Lung (tissue), 12 donors: ENCODE data around the gene PCSK7. TPM values are rescaled to one million over a fixed set of nuclear protein-coding genes. Genes with fewer than 3 reads are reported as not detected.
"Not testable (repeated sequence)": the region's sequence is repeated elsewhere in the genome, so short reads cannot be mapped to it uniquely, and the experiment has no call there.

Experiments used
- ATAC-seq: fragments of 200-7000 bp; cut with Tn5 transposase; one replicate; pipeline ENCODE4 v1.9.1; 2020; ENCODE audit warnings: moderate number of reproducible peaks; ENCODE audit not compliant: insufficient read depth, low FRiP score
- DNase-seq, 3 donors: peaks; one replicate each; pipeline ENCODE4 v3.0.0-alpha.2; 2013 to 2017
- H3K27ac ChIP-seq, 2 donors: one replicate each; pipeline ENCODE4 v1.5.1; 2013; ENCODE audit warnings: mild to moderate bottlenecking in 2 of 2, moderate library complexity in 2 of 2, control low read depth in 1 of 2, inconsistent platforms in 1 of 2, low read depth in 1 of 2, low read length in 1 of 2
- H3K27me3 ChIP-seq, 3 donors: one replicate each; pipeline ENCODE4 v1.5.1; 2013; ENCODE audit warnings: low read length in 2 of 3; ENCODE audit not compliant: control insufficient read depth in 3 of 3, insufficient read depth in 3 of 3
- H3K36me3 ChIP-seq, 4 donors: one replicate each; pipeline ENCODE4 v1.5.1; 2013; ENCODE audit warnings: low read length in 4 of 4, mild to moderate bottlenecking in 1 of 4, moderate library complexity in 1 of 4; ENCODE audit not compliant: control insufficient read depth in 4 of 4, insufficient read depth in 4 of 4
- H3K4me1 ChIP-seq, 5 donors: one replicate each; pipeline ENCODE4 v1.5.1; 2013; ENCODE audit warnings: low read length in 5 of 5, mild to moderate bottlenecking in 2 of 5, moderate library complexity in 1 of 5; ENCODE audit not compliant: control insufficient read depth in 5 of 5, insufficient read depth in 5 of 5
- H3K4me3 ChIP-seq: one replicate; pipeline ENCODE4 v1.5.1; 2013; ENCODE audit warnings: mild to moderate bottlenecking, control low read depth, moderate library complexity
- H3K9ac ChIP-seq, 2 donors: one replicate each; pipeline ENCODE4 v1.5.1; 2013; ENCODE audit warnings: low read length in 2 of 2, control low read depth in 1 of 2; ENCODE audit not compliant: insufficient read depth in 1 of 2
- H3K9me3 ChIP-seq, 4 donors: one replicate each; pipeline ENCODE4 v1.5.1; 2013; ENCODE audit warnings: low read length in 3 of 4, mild to moderate bottlenecking in 1 of 4, moderate library complexity in 1 of 4; ENCODE audit not compliant: control insufficient read depth in 4 of 4, insufficient read depth in 3 of 4
- whole genome bisulfite sequencing, 2 donors: extraction: QIAGEN DNeasy Blood & Tissue Kit; methylation state at CpG; one replicate each; pipeline ENCODE4 v1.1.7; 2013; 5-methylcytosine and 5-hydroxymethylcytosine counted together
- polyA plus RNA-seq, 2 donors: library from polyadenylated mRNA; stranded (reverse); fragments of 200-250 nt; gene quantifications; one replicate each; pipeline ENCODE4 v1.2.1, GENCODE V29; 2013
- total RNA-seq, 2 donors: library from RNA; depleted of rRNA in 1 of 2; stranded (reverse); fragments of >200 nt in 1 of 2; gene quantifications; one replicate each; pipeline ENCODE4 v1.2.1, GENCODE V29; 2014 to 2021
- TF ChIP-seq, protein P1 (sequence below): IDR thresholded peaks from 2 replicates; pipeline ENCODE4 v1.5.1; 2012; ENCODE audit warnings: mild to moderate bottlenecking; ENCODE audit errors: control extremely low read depth, extremely low read depth
- donor health status: control.
- donor health status: control.
- donor health status: Bipolar disorder and iron deficiency.
- donor health status: healthy.
- donor health status: DM: yes; HTN: yes; CAD: no.

Gene PCSK7
- total and polyA plus RNA-seq, 4 donors = 29.2 to 82.5 (median 32.9) TPM

GRCh38 chr11:117278347-117278746, 46.5 kb upstream of the PCSK7 start:
- TF ChIP-seq, protein P1, sequence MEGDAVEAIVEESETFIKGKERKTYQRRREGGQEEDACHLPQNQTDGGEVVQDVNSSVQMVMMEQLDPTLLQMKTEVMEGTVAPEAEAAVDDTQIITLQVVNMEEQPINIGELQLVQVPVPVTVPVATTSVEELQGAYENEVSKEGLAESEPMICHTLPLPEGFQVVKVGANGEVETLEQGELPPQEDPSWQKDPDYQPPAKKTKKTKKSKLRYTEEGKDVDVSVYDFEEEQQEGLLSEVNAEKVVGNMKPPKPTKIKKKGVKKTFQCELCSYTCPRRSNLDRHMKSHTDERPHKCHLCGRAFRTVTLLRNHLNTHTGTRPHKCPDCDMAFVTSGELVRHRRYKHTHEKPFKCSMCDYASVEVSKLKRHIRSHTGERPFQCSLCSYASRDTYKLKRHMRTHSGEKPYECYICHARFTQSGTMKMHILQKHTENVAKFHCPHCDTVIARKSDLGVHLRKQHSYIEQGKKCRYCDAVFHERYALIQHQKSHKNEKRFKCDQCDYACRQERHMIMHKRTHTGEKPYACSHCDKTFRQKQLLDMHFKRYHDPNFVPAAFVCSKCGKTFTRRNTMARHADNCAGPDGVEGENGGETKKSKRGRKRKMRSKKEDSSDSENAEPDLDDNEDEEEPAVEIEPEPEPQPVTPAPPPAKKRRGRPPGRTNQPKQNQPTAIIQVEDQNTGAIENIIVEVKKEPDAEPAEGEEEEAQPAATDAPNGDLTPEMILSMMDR = no peak
- no peak for DNase-seq
- 93 to 95% methylated on average over 2 of the region's 2 CpGs for WGBS, 2 donors

DNA sequence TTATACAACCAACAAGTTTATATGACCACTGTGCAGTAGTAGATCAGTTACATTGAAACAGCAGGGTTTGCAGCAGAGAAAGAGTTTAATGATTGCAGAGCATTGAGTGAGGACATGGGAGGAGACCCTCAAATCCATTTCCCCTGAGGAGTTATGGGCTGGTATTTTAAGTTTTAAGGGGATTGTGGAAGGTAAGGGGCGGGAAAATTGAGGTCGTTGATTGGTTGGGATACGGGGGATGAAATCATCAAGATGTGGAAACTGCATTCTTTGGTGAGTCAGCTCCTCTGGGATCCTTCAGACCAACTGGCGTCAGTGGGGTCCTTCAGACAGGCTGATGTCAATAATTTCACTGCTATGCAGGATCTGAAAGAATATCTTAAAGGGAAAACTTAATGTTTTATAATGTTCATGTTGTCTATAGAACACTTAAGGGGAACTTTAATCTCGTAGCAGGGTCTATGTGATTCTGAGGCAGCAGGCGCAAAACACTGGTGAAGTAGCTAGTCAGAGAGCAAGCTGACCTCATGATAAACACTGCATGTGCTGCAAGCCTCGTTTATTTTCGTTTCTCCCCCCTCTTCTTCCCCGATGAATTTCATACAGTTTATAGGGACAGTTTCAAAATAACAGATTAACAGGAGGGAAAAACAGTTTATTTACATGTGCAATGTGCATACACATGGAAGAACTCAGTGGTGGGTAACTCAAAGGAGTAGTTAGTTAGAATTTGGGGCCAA, 41.8 kb upstream of the PCSK7 start:
- H3K9me3 ChIP-seq = no peaks in the 10 kb centered on the region
- DNase-seq = peak in 1 of 3 donors; percentile 10
- ATAC-seq = no peak
- H3K27me3 ChIP-seq = no peaks in the 10 kb centered on the region
- TF ChIP-seq, protein P1 = no peak
- no peak overlapping the region for H3K4me3 ChIP-seq
- no peaks in the 10 kb centered on the region for H3K4me1 ChIP-seq
- H3K27ac ChIP-seq = no peak overlapping the region
- WGBS, 2 donors = 79 to 90% methylated on average over 9 of the region's 9 CpGs
- no peak overlapping the region for H3K9ac ChIP-seq
- peaks cover 2 to 8% (median 3%) of the 10 kb centered on the region in 4 donors for H3K36me3 ChIP-seq

More at GRCh38 chr11:117278347-117278746, 46.5 kb upstream of the PCSK7 start:
- Histone ChIP-seq H3K9me3 (no peaks in the 10 kb centered on the region), H3K36me3 (peaks cover 13 to 24% (median 18%) of the 10 kb centered on the region in 4 donors), H3K4me3 (no peak overlapping the region), H3K27ac (no peak overlapping the region), H3K4me1 (peaks cover 0 to 2% (median 0%) of the 10 kb centered on the region in 5 donors), H3K27me3 (no peaks in the 10 kb centered on the region), H3K9ac (no peak overlapping the region)
- ATAC-seq = no peak

DNA sequence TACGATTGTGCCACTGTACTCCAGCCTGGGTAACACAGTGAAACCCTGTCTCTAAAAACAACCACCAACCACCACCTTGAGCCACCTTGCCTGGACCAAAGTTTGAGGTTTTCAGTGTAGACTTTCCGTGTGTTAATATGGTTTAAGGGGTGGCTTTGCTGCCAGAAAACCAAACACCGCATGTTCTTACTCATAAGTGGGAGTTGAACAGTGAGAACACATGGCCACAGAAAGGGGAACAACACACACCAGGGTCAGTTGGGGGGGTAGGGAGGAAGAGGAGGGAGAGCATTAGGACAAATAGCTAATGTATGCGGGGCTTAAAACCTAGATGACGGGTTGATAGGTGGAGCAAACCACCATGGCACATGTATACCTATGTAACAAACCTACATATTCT, 40.3 kb upstream of the PCSK7 start:
- not testable (repeated sequence) for H3K27ac ChIP-seq, H3K9me3 ChIP-seq, H3K27me3 ChIP-seq, DNase-seq, H3K9ac ChIP-seq, ATAC-seq, H3K4me1 ChIP-seq, H3K36me3 ChIP-seq, H3K4me3 ChIP-seq
- WGBS, 2 donors = 96 to 97% methylated on average over 5 of the region's 5 CpGs

DNA sequence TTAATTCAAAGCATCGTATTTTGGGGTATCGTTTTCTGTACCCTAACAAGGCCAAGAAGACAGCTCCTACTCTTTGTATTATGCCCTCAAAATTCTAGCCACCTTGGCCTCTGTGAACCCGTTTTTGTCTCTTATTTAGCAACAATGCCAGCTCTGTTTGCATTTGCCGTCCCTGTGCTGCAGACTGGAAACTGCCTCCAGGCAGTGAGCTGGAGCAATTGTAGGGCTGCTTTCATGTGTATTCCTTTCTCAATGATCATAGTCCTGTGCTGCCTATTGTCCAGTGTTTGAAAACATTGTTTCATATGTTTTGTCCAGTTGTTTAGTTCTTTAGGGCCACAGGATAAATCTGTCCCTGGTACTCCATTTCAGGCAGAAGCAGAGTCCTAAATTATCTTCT, 39.3 kb upstream of the PCSK7 start:
- H3K4me1 ChIP-seq = no peaks in the 10 kb centered on the region
- TF ChIP-seq, protein P1 = no peak
- H3K36me3 ChIP-seq = peaks cover 2 to 12% (median 7%) of the 10 kb centered on the region in 4 donors
- H3K4me3 ChIP-seq = no peak overlapping the region
- no peak overlapping the region for H3K27ac ChIP-seq
- ATAC-seq (no peak), DNase-seq (no peak)
- WGBS, 2 donors = 96 to 97% methylated on average over 4 of the region's 4 CpGs
- H3K9me3 ChIP-seq = no peaks in the 10 kb centered on the region
- no peak overlapping the region for H3K9ac ChIP-seq
- H3K27me3 ChIP-seq = no peaks in the 10 kb centered on the region
